ENCODE results near the gene PRPSAP1. TPM values are rescaled to one million over a fixed set of nuclear protein-coding genes. Genes with fewer than 3 reads are reported as not detected.

PRPSAP1 gene
- total RNA-seq, 1 donor from 2014 or later: 68.5 TPM

DNA sequence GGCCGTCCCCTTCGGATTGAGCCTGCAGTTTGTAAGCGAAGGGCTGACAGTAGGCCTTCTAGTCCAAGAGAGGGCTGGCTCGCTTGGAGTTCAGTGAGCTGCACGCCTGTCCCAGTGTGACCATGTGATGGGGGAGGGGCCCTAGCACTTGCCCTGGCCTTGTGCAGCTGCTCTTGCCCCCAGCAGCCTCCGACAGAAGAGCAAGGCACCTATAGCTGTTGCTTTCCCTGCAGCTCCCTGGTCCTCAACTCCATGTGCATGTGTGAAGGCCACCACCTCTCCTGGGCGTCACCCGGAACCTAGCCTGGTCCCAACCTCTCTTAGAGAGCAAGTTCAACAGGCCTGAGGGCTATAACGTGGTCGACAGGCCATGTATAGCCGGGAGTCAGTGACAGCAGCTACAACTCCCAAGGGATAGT is 36.3 kb upstream of the PRPSAP1 start:
- peaks cover 20% of the 10 kb centered on the region for H3K4me1 Mint-ChIP-seq (ENCODE audit: low read depth, unreplicated experiment)
- DNase-seq: peak; percentile 63
- peaks cover 11% of the 10 kb centered on the region for H3K27me3 Mint-ChIP-seq (ENCODE audit: unreplicated experiment)
- H3K36me3 Mint-ChIP-seq (ENCODE audit: unreplicated experiment): no peaks in the 10 kb centered on the region
- no peak overlapping the region for H3K4me3 Mint-ChIP-seq (ENCODE audit: unreplicated experiment)
- H3K27ac Mint-ChIP-seq (ENCODE audit: unreplicated experiment): peak overlapping the region; percentile 52
- TF ChIP-seq, protein P1, sequence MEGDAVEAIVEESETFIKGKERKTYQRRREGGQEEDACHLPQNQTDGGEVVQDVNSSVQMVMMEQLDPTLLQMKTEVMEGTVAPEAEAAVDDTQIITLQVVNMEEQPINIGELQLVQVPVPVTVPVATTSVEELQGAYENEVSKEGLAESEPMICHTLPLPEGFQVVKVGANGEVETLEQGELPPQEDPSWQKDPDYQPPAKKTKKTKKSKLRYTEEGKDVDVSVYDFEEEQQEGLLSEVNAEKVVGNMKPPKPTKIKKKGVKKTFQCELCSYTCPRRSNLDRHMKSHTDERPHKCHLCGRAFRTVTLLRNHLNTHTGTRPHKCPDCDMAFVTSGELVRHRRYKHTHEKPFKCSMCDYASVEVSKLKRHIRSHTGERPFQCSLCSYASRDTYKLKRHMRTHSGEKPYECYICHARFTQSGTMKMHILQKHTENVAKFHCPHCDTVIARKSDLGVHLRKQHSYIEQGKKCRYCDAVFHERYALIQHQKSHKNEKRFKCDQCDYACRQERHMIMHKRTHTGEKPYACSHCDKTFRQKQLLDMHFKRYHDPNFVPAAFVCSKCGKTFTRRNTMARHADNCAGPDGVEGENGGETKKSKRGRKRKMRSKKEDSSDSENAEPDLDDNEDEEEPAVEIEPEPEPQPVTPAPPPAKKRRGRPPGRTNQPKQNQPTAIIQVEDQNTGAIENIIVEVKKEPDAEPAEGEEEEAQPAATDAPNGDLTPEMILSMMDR (IDR thresholded peaks at IDR 0.05; ENCODE audit: partially characterized antibody, unreplicated experiment): no peak
- H3K9me3 Mint-ChIP-seq (ENCODE audit: unreplicated experiment): peaks cover 6% of the 10 kb centered on the region

GRCh38 chr17:76388966-76389888 is 35.5 kb upstream of the PRPSAP1 start:
- no peaks in the 10 kb centered on the region for H3K36me3 Mint-ChIP-seq (ENCODE audit: unreplicated experiment)
- H3K4me3 Mint-ChIP-seq (ENCODE audit: unreplicated experiment): no peak overlapping the region
- peaks cover 6% of the 10 kb centered on the region for H3K9me3 Mint-ChIP-seq (ENCODE audit: unreplicated experiment)
- TF ChIP-seq, protein P1 (IDR thresholded peaks at IDR 0.05; ENCODE audit: partially characterized antibody, unreplicated experiment): no peak
- no peak overlapping the region for H3K27ac Mint-ChIP-seq (ENCODE audit: unreplicated experiment)
- H3K4me1 Mint-ChIP-seq (ENCODE audit: low read depth, unreplicated experiment): peaks cover 19% of the 10 kb centered on the region
- peaks cover 11% of the 10 kb centered on the region for H3K27me3 Mint-ChIP-seq (ENCODE audit: unreplicated experiment)
- DNase-seq: no peak

DNA sequence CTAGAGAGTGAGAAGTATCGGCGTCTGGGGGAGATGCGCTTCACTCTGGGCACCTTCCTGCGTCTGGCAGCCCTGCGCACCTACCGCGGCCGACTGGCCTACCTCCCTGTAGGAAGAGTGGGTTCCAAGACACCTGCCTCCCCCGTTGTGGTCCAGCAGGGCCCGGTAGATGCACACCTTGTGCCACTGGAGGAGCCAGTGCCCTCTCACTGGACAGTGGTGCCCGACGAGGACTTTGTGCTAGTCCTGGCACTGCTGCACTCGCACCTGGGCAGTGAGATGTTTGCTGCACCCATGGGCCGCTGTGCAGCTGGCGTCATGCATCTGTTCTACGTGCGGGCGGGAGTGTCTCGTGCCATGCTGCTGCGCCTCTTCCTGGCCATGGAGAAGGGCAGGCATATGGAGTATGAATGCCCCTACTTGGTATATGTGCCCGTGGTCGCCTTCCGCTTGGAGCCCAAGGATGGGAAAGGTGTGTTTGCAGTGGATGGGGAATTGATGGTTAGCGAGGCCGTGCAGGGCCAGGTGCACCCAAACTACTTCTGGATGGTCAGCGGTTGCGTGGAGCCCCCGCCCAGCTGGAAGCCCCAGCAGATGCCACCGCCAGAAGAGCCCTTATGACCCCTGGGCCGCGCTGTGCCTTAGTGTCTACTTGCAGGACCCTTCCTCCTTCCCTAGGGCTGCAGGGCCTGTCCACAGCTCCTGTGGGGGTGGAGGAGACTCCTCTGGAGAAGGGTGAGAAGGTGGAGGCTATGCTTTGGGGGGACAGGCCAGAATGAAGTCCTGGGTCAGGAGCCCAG is 33.5 kb upstream of the PRPSAP1 start:
- H3K27me3 Mint-ChIP-seq (ENCODE audit: unreplicated experiment): peaks cover 15% of the 10 kb centered on the region
- H3K27ac Mint-ChIP-seq (ENCODE audit: unreplicated experiment): peak overlapping the region; percentile 82
- H3K4me1 Mint-ChIP-seq (ENCODE audit: low read depth, unreplicated experiment): peaks cover 16% of the 10 kb centered on the region
- H3K4me3 Mint-ChIP-seq (ENCODE audit: unreplicated experiment): peak overlapping the region; percentile 38
- H3K9me3 Mint-ChIP-seq (ENCODE audit: unreplicated experiment): peaks cover 6% of the 10 kb centered on the region
- no peak for DNase-seq
- H3K36me3 Mint-ChIP-seq (ENCODE audit: unreplicated experiment): no peaks in the 10 kb centered on the region
- TF ChIP-seq, protein P1 (IDR thresholded peaks at IDR 0.05; ENCODE audit: partially characterized antibody, unreplicated experiment): no peak

GRCh38 chr17:76385892-76386786 is 32.4 kb upstream of the PRPSAP1 start:
- Mint-ChIP-seq H3K4me3 (ENCODE audit: unreplicated experiment) (peak overlapping the region; percentile 38), H3K27me3 (ENCODE audit: unreplicated experiment) (peaks cover 15% of the 10 kb centered on the region), H3K36me3 (ENCODE audit: unreplicated experiment) (no peaks in the 10 kb centered on the region), H3K9me3 (ENCODE audit: unreplicated experiment) (peaks cover 6% of the 10 kb centered on the region), H3K4me1 (ENCODE audit: low read depth, unreplicated experiment) (peaks cover 16% of the 10 kb centered on the region), H3K27ac (ENCODE audit: unreplicated experiment) (peak overlapping the region; percentile 82)
- TF ChIP-seq, protein P1 (IDR thresholded peaks at IDR 0.05; ENCODE audit: partially characterized antibody, unreplicated experiment): peak; percentile 99
- DNase-seq: peak; percentile 82
